IMR-90 (cell line): ENCODE measurements around the gene GLB1L. TPM values are rescaled to one million over a fixed set of nuclear protein-coding genes. Genes with fewer than 3 reads are reported as not detected.

ENCODE experiments used
- ATAC-seq: fragments of 200-7000 bp; cut with Tn5 transposase; 2 replicates; pipeline ENCODE4 v1.9.1; 2020; ENCODE audit warnings: low read depth, mild to moderate bottlenecking, moderate library complexity
- BruUV-seq: library from RNA; stranded (reverse); fragments of 400-500 nt; replicated peaks from 2 replicates; lab custom pipeline; 2021; lab: Mats Ljungman, UMichigan
- CTCF ChIA-PET: fragments of 300-600 bp; formaldehyde crosslinking; extraction: SDS; loops from one replicate; lab custom pipeline; 2021; ENCODE audit warnings: antibody characterized with exemption; lab: Yijun Ruan, JAX
- POLR2A ChIA-PET: fragments of 300-600 bp; sonication (Branson Sonifier 250); formaldehyde crosslinking; loops from one replicate; lab custom pipeline; 2022; ENCODE audit warnings: antibody characterized with exemption; ENCODE audit not compliant: unreplicated experiment; lab: Charles Lee
- DNase-seq: peaks from one replicate; pipeline ENCODE4 v3.0.0; 2013
- H2AFZ ChIP-seq: replicated peaks from 2 replicates; pipeline ENCODE3; 2013; ENCODE audit warnings: low read length, mild to moderate bottlenecking; ENCODE audit not compliant: poor library complexity
- H2AK5ac ChIP-seq: 2 replicates; pipeline ENCODE4 v1.6.1; 2013; ENCODE audit warnings: low read depth, low read length, inconsistent platforms
- H2AK9ac ChIP-seq: replicated peaks from 2 replicates; pipeline ENCODE3; 2013; ENCODE audit warnings: mild to moderate bottlenecking, low read depth, low read length, moderate library complexity; ENCODE audit not compliant: poor library complexity
- H2BK120ac ChIP-seq: 2 replicates; pipeline ENCODE4 v1.6.1; 2013; ENCODE audit warnings: low read depth, low read length, inconsistent platforms
- H2BK15ac ChIP-seq: 3 replicates; pipeline ENCODE4 v1.6.1; 2013; ENCODE audit warnings: low read depth, low read length, inconsistent platforms
- H2BK20ac ChIP-seq: 2 replicates; pipeline ENCODE4 v1.6.1; 2013; ENCODE audit warnings: low read depth, mild to moderate bottlenecking, inconsistent platforms, low read length, moderate library complexity
- H2BK5ac ChIP-seq: 2 replicates; pipeline ENCODE4 v1.6.1; 2013; ENCODE audit warnings: mild to moderate bottlenecking, low read depth, low read length, inconsistent platforms; ENCODE audit not compliant: poor library complexity, severe bottlenecking
- H3K14ac ChIP-seq: replicated peaks from 2 replicates; pipeline ENCODE4 v1.6.1; 2013; ENCODE audit warnings: low read depth, low read length, inconsistent platforms
- H3K18ac ChIP-seq: 2 replicates; pipeline ENCODE4 v1.6.1; 2013; ENCODE audit warnings: low read depth, low read length, control low read depth
- H3K23ac ChIP-seq: 2 replicates; pipeline ENCODE4 v1.6.1; 2013; ENCODE audit warnings: low read depth, low read length, inconsistent platforms
- H3K27ac ChIP-seq: 2 replicates; pipeline ENCODE4 v1.5.1; 2013; ENCODE audit warnings: mild to moderate bottlenecking, control low read depth, low read length; ENCODE audit not compliant: insufficient read depth
- H3K27me3 ChIP-seq: 2 replicates; pipeline ENCODE4 v1.6.1; 2013; ENCODE audit warnings: low read length; ENCODE audit not compliant: control insufficient read depth, insufficient read depth
- H3K36me3 ChIP-seq: 2 replicates; pipeline ENCODE4 v1.6.1; 2013; ENCODE audit warnings: low read length, mixed read lengths; ENCODE audit not compliant: control insufficient read depth, insufficient read depth
- H3K4ac ChIP-seq: 2 replicates; pipeline ENCODE4 v1.6.1; 2013; ENCODE audit warnings: low read depth, low read length, inconsistent platforms
- H3K4me1 ChIP-seq: 2 replicates; pipeline ENCODE4 v1.6.1; 2013; ENCODE audit warnings: low read length, mixed read lengths; ENCODE audit not compliant: control insufficient read depth, insufficient read depth
- H3K4me2 ChIP-seq: 2 replicates; pipeline ENCODE4 v1.6.1; 2013; ENCODE audit warnings: low read depth, mild to moderate bottlenecking, control low read depth, low read length, moderate library complexity
- H3K4me3 ChIP-seq: 2 replicates; pipeline ENCODE4 v1.5.1; 2013; ENCODE audit warnings: low read depth, mild to moderate bottlenecking, control low read depth, low read length, moderate library complexity; ENCODE audit not compliant: insufficient read depth
- H3K56ac ChIP-seq: 2 replicates; pipeline ENCODE4 v1.6.1; 2013; ENCODE audit warnings: low read length, inconsistent platforms; ENCODE audit not compliant: insufficient read depth; ENCODE audit errors: extremely low read depth
- H3K79me1 ChIP-seq, 2 experiments: 2 replicates each; pipeline ENCODE4 v1.6.1; 2013; ENCODE audit warnings: low read length in 2 of 2, inconsistent platforms in 1 of 2, low read depth in 1 of 2
- H3K9ac ChIP-seq: 2 replicates; pipeline ENCODE4 v1.6.1; 2013; ENCODE audit warnings: low read depth, low read length, control low read depth
- H3K9me1 ChIP-seq: 2 replicates; pipeline ENCODE4 v1.6.1; 2013; ENCODE audit warnings: low read length, inconsistent platforms; ENCODE audit not compliant: insufficient read depth
- H3K9me3 ChIP-seq: 2 replicates; pipeline ENCODE4 v1.6.1; 2013; ENCODE audit warnings: low read length; ENCODE audit not compliant: control insufficient read depth, insufficient read depth
- H4K20me1 ChIP-seq: 2 replicates; pipeline ENCODE4 v1.6.1; 2013; ENCODE audit warnings: low read length, inconsistent platforms; ENCODE audit not compliant: insufficient read depth
- H4K5ac ChIP-seq: 2 replicates; pipeline ENCODE4 v1.6.1; 2013; ENCODE audit warnings: mild to moderate bottlenecking, low read depth, low read length, control low read depth
- H4K8ac ChIP-seq, 2 experiments: 2 replicates each; pipeline ENCODE4 v1.6.1; 2013; ENCODE audit warnings: low read depth in 2 of 2, low read length in 2 of 2, control low read depth in 1 of 2, inconsistent platforms in 1 of 2
- H4K91ac ChIP-seq: 2 replicates; pipeline ENCODE4 v1.6.1; 2013; ENCODE audit warnings: low read depth, low read length, inconsistent platforms; ENCODE audit not compliant: insufficient read depth
- BHLHE40 ChIP-seq: fragments of 150-350 bp; IDR thresholded peaks from 2 replicates; pipeline ENCODE4 v1.6.1; 2016; ENCODE audit warnings: mild to moderate bottlenecking, low read depth, low read length
- CEBPB ChIP-seq: IDR thresholded peaks from 2 replicates; pipeline ENCODE4 v1.6.1; 2012; ENCODE audit warnings: low read depth, low read length, improper control_type of control experiment
- CHD1 ChIP-seq: IDR thresholded peaks from 2 replicates; pipeline ENCODE4 v1.6.1; 2012; ENCODE audit warnings: low read depth, low read length, improper control_type of control experiment
- CTCF ChIP-seq: conservative IDR thresholded peaks from 2 replicates; pipeline ENCODE4 v1.5.1; 2012; ENCODE audit warnings: mild to moderate bottlenecking, low read depth, low read length, improper control_type of control experiment
- ELK1 ChIP-seq: fragments of 150-350 bp; IDR thresholded peaks from 2 replicates; pipeline ENCODE4 v1.6.1; 2016; ENCODE audit warnings: low read depth, mild to moderate bottlenecking, low read length, moderate library complexity, borderline replicate concordance
- FOS ChIP-seq: fragments of 150-350 bp; IDR thresholded peaks from 2 replicates; pipeline ENCODE4 v1.6.1; 2016; ENCODE audit warnings: low read depth, low read length
- MAFK ChIP-seq: IDR thresholded peaks from 2 replicates; pipeline ENCODE4 v1.6.1; 2012; ENCODE audit warnings: low read depth, low read length, improper control_type of control experiment
- MXI1 ChIP-seq: IDR thresholded peaks from 2 replicates; pipeline ENCODE4 v1.6.1; 2012; ENCODE audit warnings: low read depth, mild to moderate bottlenecking, low read length, moderate library complexity, borderline replicate concordance
- POLR2A ChIP-seq: IDR thresholded peaks from 2 replicates; pipeline ENCODE4 v1.6.1; 2012; ENCODE audit warnings: mild to moderate bottlenecking, low read depth, low read length
- RAD21 ChIP-seq: IDR thresholded peaks from 2 replicates; pipeline ENCODE4 v1.6.1; 2012; ENCODE audit warnings: low read length, improper control_type of control experiment
- RCOR1 ChIP-seq: IDR thresholded peaks from 2 replicates; pipeline ENCODE4 v1.6.1; 2012; ENCODE audit warnings: mild to moderate bottlenecking, low read length, improper control_type of control experiment; ENCODE audit not compliant: insufficient replicate concordance
- SMC3 ChIP-seq: fragments of 150-350 bp; IDR thresholded peaks from 2 replicates; pipeline ENCODE4 v1.6.1; 2016; ENCODE audit warnings: low read depth, mild to moderate bottlenecking, antibody characterized with exemption, low read length, moderate library complexity
- USF2 ChIP-seq: fragments of 150-350 bp; IDR thresholded peaks from 2 replicates; pipeline ENCODE4 v1.6.1; 2017; ENCODE audit warnings: mild to moderate bottlenecking, antibody characterized with exemption, low read length, low read depth
- WGBS, 2 experiments: methylation state at CpG; one replicate each; pipeline versions ENCODE4 v1.1.5 to v1.1.7; 2013; ENCODE audit warnings: missing lambda C conversion rate in 2 of 2; ENCODE audit not compliant: insufficient read length in 1 of 2; ENCODE audit errors: extremely low coverage in 2 of 2; 5-methylcytosine and 5-hydroxymethylcytosine counted together
- dilution Hi-C: fragments of 300-500 bp; cut with HindIII; formaldehyde crosslinking; loops from one replicate; pipeline ENCODE4 v1.14.3; 2018; ENCODE audit warnings: low sequenced_read_pairs; ENCODE audit not compliant: unreplicated experiment
- in situ Hi-C: fragments of 300-500 bp; cut with MboI; formaldehyde crosslinking; loops from 3 replicates; pipeline ENCODE4 v1.14.3; 2019; ENCODE audit warnings: low sequenced_read_pairs, inconsistent platforms, mixed read lengths
- intact Hi-C: fragments of 100-400 bp; cut with micrococcal nuclease; formaldehyde crosslinking; loops from 2 replicates; pipeline ENCODE4 v1.10.0; 2022
- polyA plus RNA-seq, 3 experiments: library from polyadenylated mRNA; depleted of rRNA; stranded (reverse); fragments of >200 nt; gene quantifications; 2 replicates each; pipeline ENCODE4 v1.2.3, GENCODE V29; 2012; ENCODE audit warnings: low replicate concordance in 1 of 3
- total RNA-seq: library from RNA; depleted of rRNA; stranded (reverse); fragments of >200 nt; gene quantifications from 2 replicates; pipeline ENCODE4 v1.2.3, GENCODE V29; 2012

Gene GLB1L
- total and polyA plus RNA-seq, 2 of the 4 experiments (the other 2 are of a cell fraction): 4.1 to 6.2 TPM

- Histone ChIP-seq H4K91ac (peak overlapping the region; percentile 82), H3K4me3 (no peak overlapping the region), H3K79me1 (peaks cover 23 to 38% of the 10 kb centered on the region in 2 experiments), H4K8ac (peak overlapping the region; percentile 7 to 82), H3K9me1 (peaks cover 44% of the 10 kb centered on the region), H3K23ac (peak overlapping the region; percentile 79; the same call in 1 of the 2 replicates), H3K4me2 (peak overlapping the region; percentile 59), H3K27ac (peak overlapping the region; percentile 72), H3K4me1 (peaks cover 46% of the 10 kb centered on the region), H3K27me3 (peaks cover 5% of the 10 kb centered on the region), H4K5ac (peak overlapping the region; percentile 82), H2AK9ac (peak overlapping the region; percentile 99), H3K56ac (peak overlapping the region; percentile 76; the same call in 1 of the 2 replicates), H3K4ac (peak overlapping the region; percentile 87), H3K36me3 (peaks cover 21% of the 10 kb centered on the region; the same call in 1 of the 2 replicates), H3K14ac (peak overlapping the region; percentile 90), H2AK5ac (peak overlapping the region; percentile 87), H3K9me3 (no peaks in the 10 kb centered on the region), H2BK15ac (peak overlapping the region; percentile 50; the same call in 2 of the 3 replicates), H3K9ac (peak overlapping the region; percentile 20), H4K20me1 (0 out of 2 replicates have a peak, but pooled peaks cover 8% of the 10 kb centered on the region), H2BK120ac (peak overlapping the region; percentile 70), H2BK20ac (peak overlapping the region; percentile 54; the same call in 1 of the 2 replicates), H3K18ac (peak overlapping the region; percentile 76), H2BK5ac (peak overlapping the region; percentile 90), H2AFZ (peak overlapping the region; percentile 81)
- TF ChIP-seq FOS (no peak), BHLHE40 (no peak), RCOR1 (no peak), MAFK (no peak), CHD1 (no peak), CTCF (no peak), SMC3 (no peak), POLR2A (no peak), MXI1 (no peak), USF2 (no peak), ELK1 (no peak), RAD21 (no peak), CEBPB (no peak)
- in situ Hi-C loops (no loop called here), intact Hi-C loops (no loop called here), dilution Hi-C loops (no loop called here)
- no peak for ATAC-seq
- 91% methylated on average over 9 of the region's 22 CpGs; no CpG with 5 or more reads in 1 of the 2 experiments for WGBS, 2 experiments
- POLR2A ChIA-PET: no interaction called here
- no TSS peak for BruUV-seq
- peak; percentile 23 for DNase-seq
- CTCF ChIA-PET: interaction anchor here (1.6 to 2.3 kb wide), 2 partner anchors 27 to 45 kb away, joined by 6 to 10 read pairs; no protein-coding TSS in a partner anchor
Measured at GRCh38 chr2:219250049-219250781, 5.0 kb upstream of the GLB1L start.
